Measurements from ENCODE around the gene TECTB.

TECTB gene

DNA sequence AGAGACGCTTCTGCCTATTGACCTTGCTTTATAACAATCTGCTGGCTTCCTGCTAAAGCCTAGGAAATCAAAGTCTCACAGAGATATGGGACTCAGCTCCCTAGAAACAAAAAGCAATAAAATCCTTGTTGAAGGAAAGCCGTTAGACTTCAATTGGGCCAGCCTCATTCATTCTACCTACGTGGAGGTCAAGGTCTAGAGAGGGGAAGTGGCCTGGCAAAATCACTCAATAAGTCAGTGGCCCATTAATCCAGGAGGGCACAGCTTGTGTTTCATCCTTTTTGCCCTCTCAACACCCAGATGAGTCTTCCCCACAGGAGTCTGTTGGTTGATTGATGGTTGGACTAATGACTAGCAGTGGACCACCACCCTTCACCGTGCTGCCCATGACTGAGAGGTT lies 50.3 kb downstream of the TECTB start:
- Histone ChIP-seq H3K4me1 (ENCODE audit: insufficient read depth, poor library complexity, severe bottlenecking) (no peaks in the 10 kb centered on the region), H3K4me3 (ENCODE audit: severe bottlenecking) (no peak overlapping the region), H3K9me3 (ENCODE audit: severe bottlenecking) (no peaks in the 10 kb centered on the region), H3K27ac (ENCODE audit: poor library complexity, severe bottlenecking) (no peak overlapping the region), H3K36me3 (ENCODE audit: low read depth) (no peaks in the 10 kb centered on the region), H3K27me3 (ENCODE audit: insufficient read depth, poor library complexity, severe bottlenecking) (no peaks in the 10 kb centered on the region)
- TF ChIP-seq, protein P1, sequence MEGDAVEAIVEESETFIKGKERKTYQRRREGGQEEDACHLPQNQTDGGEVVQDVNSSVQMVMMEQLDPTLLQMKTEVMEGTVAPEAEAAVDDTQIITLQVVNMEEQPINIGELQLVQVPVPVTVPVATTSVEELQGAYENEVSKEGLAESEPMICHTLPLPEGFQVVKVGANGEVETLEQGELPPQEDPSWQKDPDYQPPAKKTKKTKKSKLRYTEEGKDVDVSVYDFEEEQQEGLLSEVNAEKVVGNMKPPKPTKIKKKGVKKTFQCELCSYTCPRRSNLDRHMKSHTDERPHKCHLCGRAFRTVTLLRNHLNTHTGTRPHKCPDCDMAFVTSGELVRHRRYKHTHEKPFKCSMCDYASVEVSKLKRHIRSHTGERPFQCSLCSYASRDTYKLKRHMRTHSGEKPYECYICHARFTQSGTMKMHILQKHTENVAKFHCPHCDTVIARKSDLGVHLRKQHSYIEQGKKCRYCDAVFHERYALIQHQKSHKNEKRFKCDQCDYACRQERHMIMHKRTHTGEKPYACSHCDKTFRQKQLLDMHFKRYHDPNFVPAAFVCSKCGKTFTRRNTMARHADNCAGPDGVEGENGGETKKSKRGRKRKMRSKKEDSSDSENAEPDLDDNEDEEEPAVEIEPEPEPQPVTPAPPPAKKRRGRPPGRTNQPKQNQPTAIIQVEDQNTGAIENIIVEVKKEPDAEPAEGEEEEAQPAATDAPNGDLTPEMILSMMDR (IDR thresholded peaks at IDR 0.05; ENCODE audit: poor library complexity, severe bottlenecking): no peak
- no peak for DNase-seq (ENCODE audit: low spot score)
- ATAC-seq (ENCODE audit: low read depth): no peak

DNA sequence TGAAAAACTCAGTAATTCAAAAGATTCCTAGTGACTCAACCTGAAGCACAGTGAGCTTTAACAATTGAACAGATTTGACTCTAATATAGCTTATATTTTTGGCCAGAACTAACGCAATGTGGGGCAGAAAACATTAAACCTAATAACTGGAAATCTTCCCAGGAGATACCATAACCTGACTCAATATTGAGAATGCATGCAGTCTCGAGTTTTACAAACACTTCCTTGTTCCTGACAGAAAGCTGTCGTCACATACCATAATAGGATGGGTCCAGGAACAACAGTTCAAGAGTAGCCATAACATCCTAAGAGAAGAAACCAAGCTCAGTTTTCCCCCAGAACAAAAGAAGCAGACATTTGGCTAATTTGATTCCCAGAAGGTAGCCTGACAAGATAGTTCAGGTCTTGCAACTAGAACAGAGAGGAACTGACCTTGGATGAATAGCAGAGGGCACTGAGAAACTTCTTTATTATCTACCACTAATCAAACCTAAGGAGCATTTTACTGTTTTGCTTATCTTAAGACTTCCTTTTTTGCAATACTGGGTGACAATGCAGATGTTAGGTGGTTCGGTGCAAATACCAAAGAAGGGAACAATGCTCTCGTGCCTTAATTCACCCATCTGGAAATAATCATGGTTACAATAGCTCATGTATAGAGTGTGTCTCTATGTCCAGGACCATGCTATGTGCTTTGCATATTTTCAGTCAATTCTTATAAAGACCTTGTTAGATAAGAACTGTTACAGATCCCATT lies 52.1 kb downstream of the TECTB start:
- H3K27me3 ChIP-seq (ENCODE audit: insufficient read depth, poor library complexity, severe bottlenecking): no peaks in the 10 kb centered on the region
- H3K4me3 ChIP-seq (ENCODE audit: severe bottlenecking): no peak overlapping the region
- no peak overlapping the region for H3K27ac ChIP-seq (ENCODE audit: poor library complexity, severe bottlenecking)
- TF ChIP-seq, protein P1 (IDR thresholded peaks at IDR 0.05; ENCODE audit: poor library complexity, severe bottlenecking): no peak
- no peak for DNase-seq (ENCODE audit: low spot score)
- no peaks in the 10 kb centered on the region for H3K9me3 ChIP-seq (ENCODE audit: severe bottlenecking)
- no peak for ATAC-seq (ENCODE audit: low read depth)
- no peaks in the 10 kb centered on the region for H3K36me3 ChIP-seq (ENCODE audit: low read depth)
- H3K4me1 ChIP-seq (ENCODE audit: insufficient read depth, poor library complexity, severe bottlenecking): no peaks in the 10 kb centered on the region

DNA sequence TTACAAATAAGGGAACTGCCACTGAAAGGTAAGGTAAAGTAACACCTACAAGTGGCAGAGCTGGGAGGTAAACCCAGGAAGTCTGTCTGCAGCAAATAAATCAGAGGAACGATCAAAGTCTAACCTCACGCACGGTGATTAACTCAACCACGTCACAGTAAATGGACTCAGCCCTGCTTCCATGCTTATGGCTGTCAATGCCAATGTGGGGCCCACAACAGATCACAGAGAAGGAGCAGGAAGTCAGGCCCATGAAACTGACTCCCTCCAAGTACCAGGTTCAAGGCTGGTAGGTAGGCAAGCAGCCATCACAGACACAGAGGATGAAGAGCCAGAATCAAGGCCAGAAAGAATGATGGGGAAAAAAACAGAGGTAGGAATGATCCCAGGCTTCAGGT lies 52.7 kb downstream of the TECTB start:
- DNase-seq (ENCODE audit: low spot score) (no peak), ATAC-seq (ENCODE audit: low read depth) (no peak)
- H3K27me3 ChIP-seq (ENCODE audit: insufficient read depth, poor library complexity, severe bottlenecking): no peaks in the 10 kb centered on the region
- H3K4me1 ChIP-seq (ENCODE audit: insufficient read depth, poor library complexity, severe bottlenecking): no peaks in the 10 kb centered on the region
- no peaks in the 10 kb centered on the region for H3K9me3 ChIP-seq (ENCODE audit: severe bottlenecking)
- no peak overlapping the region for H3K4me3 ChIP-seq (ENCODE audit: severe bottlenecking)
- H3K27ac ChIP-seq (ENCODE audit: poor library complexity, severe bottlenecking): no peak overlapping the region
- TF ChIP-seq, protein P1 (IDR thresholded peaks at IDR 0.05; ENCODE audit: poor library complexity, severe bottlenecking): no peak
- H3K36me3 ChIP-seq (ENCODE audit: low read depth): no peaks in the 10 kb centered on the region

DNA sequence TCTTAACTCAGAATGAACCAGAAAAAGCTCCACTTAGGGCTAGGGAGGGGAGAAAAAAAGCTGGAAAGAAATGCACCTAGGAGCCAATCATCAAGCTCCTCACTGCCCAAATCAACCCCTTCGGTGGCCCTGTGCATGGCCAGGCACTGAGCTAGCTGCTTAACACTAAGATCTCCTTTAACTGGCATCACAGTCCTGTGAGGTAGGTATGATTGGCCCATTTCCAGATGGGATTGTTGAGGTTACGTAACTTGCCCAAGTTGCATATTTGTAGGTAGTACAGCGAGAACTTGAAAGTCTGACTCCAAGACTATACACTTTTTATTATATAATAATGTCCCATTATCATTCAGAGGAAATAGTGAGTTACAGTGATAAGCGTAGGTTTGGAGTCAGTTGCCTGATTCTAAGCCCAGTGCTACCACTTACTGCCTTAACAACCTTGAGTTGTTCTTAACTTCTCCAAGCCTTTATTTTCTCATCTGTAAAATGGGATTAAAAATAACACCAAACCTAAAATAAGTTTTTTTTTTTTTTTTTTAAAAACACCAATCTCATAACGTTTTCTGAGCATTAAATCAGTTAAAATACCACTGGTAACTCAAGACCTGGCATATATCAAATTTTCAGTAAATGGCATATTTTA lies 53.5 kb downstream of the TECTB start:
- ATAC-seq (ENCODE audit: low read depth) (no peak), DNase-seq (ENCODE audit: low spot score) (no peak)
- Histone ChIP-seq H3K4me1 (ENCODE audit: insufficient read depth, poor library complexity, severe bottlenecking) (no peaks in the 10 kb centered on the region), H3K36me3 (ENCODE audit: low read depth) (no peaks in the 10 kb centered on the region), H3K9me3 (ENCODE audit: severe bottlenecking) (no peaks in the 10 kb centered on the region), H3K27ac (ENCODE audit: poor library complexity, severe bottlenecking) (no peak overlapping the region), H3K4me3 (ENCODE audit: severe bottlenecking) (no peak overlapping the region), H3K27me3 (ENCODE audit: insufficient read depth, poor library complexity, severe bottlenecking) (no peaks in the 10 kb centered on the region)
- TF ChIP-seq, protein P1 (IDR thresholded peaks at IDR 0.05; ENCODE audit: poor library complexity, severe bottlenecking): no peak

DNA sequence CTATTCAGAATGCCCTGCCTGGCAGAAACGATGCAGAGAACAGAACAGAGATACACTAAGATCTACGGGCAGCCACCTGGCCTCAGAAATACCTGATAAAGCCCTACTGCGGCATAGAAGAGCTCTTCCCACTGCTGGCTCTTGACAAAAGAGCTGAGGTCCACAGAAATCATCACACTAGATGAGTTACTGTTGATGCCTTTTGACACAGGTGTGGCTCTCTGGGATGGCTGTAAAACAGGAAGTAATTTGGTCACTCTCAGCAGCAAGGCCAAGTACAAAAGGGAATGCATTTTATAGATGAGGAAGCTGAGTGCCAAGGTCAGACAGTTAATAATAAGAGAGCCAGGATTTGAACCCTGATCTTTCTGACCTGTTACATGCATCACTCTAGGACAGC lies 55.8 kb downstream of the TECTB start:
- TF ChIP-seq, protein P1 (IDR thresholded peaks at IDR 0.05; ENCODE audit: poor library complexity, severe bottlenecking): no peak
- ATAC-seq (ENCODE audit: low read depth) (no peak), DNase-seq (ENCODE audit: low spot score) (no peak)

More for the DNA sequence above, 55.8 kb downstream of the TECTB start:
- no peaks in the 10 kb centered on the region for H3K4me1 ChIP-seq (ENCODE audit: insufficient read depth, poor library complexity, severe bottlenecking)
- no peaks in the 10 kb centered on the region for H3K9me3 ChIP-seq (ENCODE audit: severe bottlenecking)
- no peak overlapping the region for H3K27ac ChIP-seq (ENCODE audit: poor library complexity, severe bottlenecking)
- H3K27me3 ChIP-seq (ENCODE audit: insufficient read depth, poor library complexity, severe bottlenecking): no peaks in the 10 kb centered on the region
- H3K36me3 ChIP-seq (ENCODE audit: low read depth): no peaks in the 10 kb centered on the region
- no peak overlapping the region for H3K4me3 ChIP-seq (ENCODE audit: severe bottlenecking)

Measured in RWPE2 (cell line).